HL-60 (cell line): Measurements from ENCODE around the gene ZNF316.

Experiments used
- GABPA ChIP-seq: IDR thresholded peaks from 2 replicates; pipeline ENCODE4 v1.6.1; 2012; ENCODE audit warnings: low read depth
- TF ChIP-seq, protein P1 (sequence below): IDR thresholded peaks from one replicate; pipeline ENCODE4 v1.5.1; 2011; ENCODE audit warnings: low read length, control low read depth, inconsistent platforms; ENCODE audit not compliant: insufficient read depth

DNA sequence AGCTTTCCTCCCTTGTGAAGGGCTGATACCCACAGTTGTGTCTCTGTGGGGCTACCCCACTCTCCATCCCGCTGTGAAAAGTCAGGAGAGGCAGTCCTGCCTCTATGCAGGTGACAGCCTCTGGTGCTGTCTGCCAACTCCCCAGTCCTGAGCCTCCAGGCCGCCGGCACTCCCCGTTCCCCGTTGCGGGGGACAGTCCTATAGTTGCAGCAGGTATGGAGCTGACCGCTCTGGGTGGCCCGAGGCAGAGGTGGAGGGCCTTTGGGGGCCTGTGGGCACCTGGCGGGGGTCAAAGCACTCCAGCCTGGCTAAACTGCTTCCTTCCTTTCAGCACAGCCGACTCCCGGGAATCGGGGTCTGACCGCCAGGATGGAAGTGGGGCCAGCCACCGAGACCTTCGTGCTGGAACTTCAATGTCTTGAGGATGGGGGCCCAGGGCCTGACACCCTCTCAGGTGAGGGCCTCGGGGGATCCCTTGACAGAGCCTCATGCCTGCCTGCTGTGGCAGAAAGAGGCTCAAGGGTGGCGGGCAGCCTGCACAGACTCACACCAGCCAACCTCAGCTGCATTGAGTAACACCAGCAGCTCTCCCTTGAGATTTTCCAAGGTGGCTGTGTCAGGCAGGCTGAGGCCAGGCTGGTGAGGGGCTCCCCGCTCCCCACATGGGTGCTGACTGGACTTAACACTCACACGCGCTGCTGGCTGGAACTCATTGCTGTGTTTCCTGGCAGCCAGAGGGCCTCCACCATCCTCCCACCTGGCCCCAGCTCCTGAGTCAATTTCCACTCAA lies 20.1 kb upstream of the ZNF316 start:
- TF ChIP-seq, protein P1, sequence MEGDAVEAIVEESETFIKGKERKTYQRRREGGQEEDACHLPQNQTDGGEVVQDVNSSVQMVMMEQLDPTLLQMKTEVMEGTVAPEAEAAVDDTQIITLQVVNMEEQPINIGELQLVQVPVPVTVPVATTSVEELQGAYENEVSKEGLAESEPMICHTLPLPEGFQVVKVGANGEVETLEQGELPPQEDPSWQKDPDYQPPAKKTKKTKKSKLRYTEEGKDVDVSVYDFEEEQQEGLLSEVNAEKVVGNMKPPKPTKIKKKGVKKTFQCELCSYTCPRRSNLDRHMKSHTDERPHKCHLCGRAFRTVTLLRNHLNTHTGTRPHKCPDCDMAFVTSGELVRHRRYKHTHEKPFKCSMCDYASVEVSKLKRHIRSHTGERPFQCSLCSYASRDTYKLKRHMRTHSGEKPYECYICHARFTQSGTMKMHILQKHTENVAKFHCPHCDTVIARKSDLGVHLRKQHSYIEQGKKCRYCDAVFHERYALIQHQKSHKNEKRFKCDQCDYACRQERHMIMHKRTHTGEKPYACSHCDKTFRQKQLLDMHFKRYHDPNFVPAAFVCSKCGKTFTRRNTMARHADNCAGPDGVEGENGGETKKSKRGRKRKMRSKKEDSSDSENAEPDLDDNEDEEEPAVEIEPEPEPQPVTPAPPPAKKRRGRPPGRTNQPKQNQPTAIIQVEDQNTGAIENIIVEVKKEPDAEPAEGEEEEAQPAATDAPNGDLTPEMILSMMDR = no peak
- TF ChIP-seq GABPA = no peak
